Kasumi-1 (cell line): Measurements from ENCODE around the gene CNOT6L.
"Not testable (repeated sequence)": the region's sequence is repeated elsewhere in the genome, so short reads cannot be mapped to it uniquely, and the experiment has no call there.

ENCODE experiments used
- DNase-seq, 2 experiments: peaks; one replicate each; lab custom pipeline; 2025; lab: John Stamatoyannopoulos, UW

Gene CNOT6L

GRCh38 chr4:77818602-77819403, at the start of gene CNOT6L:
CNOT6L (minus strand) TSS chr4:77819368; CDS start chr4:77819308, 60 bp downstream.
- peak; percentile 54 to 66 for DNase-seq

- DNase-seq, result no peak
These were observed 46.1 kb upstream of the CNOT6L start for GRCh38 chr4:77865259-77865658.

- DNase-seq, result not testable (repeated sequence)
These were observed 44.2 kb upstream of the CNOT6L start for GRCh38 chr4:77863341-77863740.

- DNase-seq, result peak; percentile 99
These were observed 43.5 kb upstream of the CNOT6L start, which contains the start of gene MRPL1 for GRCh38 chr4:77862478-77863216. MRPL1 (plus strand) TSS chr4:77862830; CDS start chr4:77862849, 19 bp downstream.

GRCh38 chr4:77861495-77861894, 42.3 kb upstream of the CNOT6L start:
- peak; percentile 39 to 50 for DNase-seq

- DNase-seq, result no peak
These were observed 40.1 kb upstream of the CNOT6L start for GRCh38 chr4:77859256-77859655.

- DNase-seq, result no peak
These were observed 37.0 kb upstream of the CNOT6L start for GRCh38 chr4:77856152-77856551.

- DNase-seq, result no peak
These were observed 35.4 kb upstream of the CNOT6L start for GRCh38 chr4:77854431-77855111.

- DNase-seq, result peak; percentile 84 to 91
These were observed 33.8 kb upstream of the CNOT6L start for GRCh38 chr4:77852892-77853495.

- DNase-seq, result no peak
These were observed 30.3 kb upstream of the CNOT6L start for GRCh38 chr4:77849278-77849965.

- DNase-seq, result no peak
These were observed 29.3 kb upstream of the CNOT6L start for GRCh38 chr4:77848508-77848907.

- no peak for DNase-seq
These were observed 26.8 kb upstream of the CNOT6L start for GRCh38 chr4:77845929-77846328.

GRCh38 chr4:77845400-77845799, 26.2 kb upstream of the CNOT6L start:
- DNase-seq, result no peak

GRCh38 chr4:77844363-77844762, 25.2 kb upstream of the CNOT6L start:
- no peak for DNase-seq

GRCh38 chr4:77843628-77844027, 24.5 kb upstream of the CNOT6L start:
- DNase-seq, result no peak

- no peak for DNase-seq
These were observed 15.2 kb upstream of the CNOT6L start for GRCh38 chr4:77834403-77834802.

GRCh38 chr4:77833126-77833724, 14.1 kb upstream of the CNOT6L start:
- no peak for DNase-seq

- DNase-seq, result no peak
These were observed 8.2 kb upstream of the CNOT6L start for GRCh38 chr4:77827343-77827742.

- no peak for DNase-seq
These were observed 7.1 kb upstream of the CNOT6L start for GRCh38 chr4:77826275-77826674.

GRCh38 chr4:77821775-77822174, 2.6 kb upstream of the CNOT6L start:
- DNase-seq, result no peak
